ENCODE data around the gene FAM170B. TPM values are rescaled to one million over a fixed set of nuclear protein-coding genes. Genes with fewer than 3 reads are reported as not detected.

The FAM170B gene
- total RNA-seq, 6 donors from 2014 or later, result 0.24 TPM; not detected in 5

DNA sequence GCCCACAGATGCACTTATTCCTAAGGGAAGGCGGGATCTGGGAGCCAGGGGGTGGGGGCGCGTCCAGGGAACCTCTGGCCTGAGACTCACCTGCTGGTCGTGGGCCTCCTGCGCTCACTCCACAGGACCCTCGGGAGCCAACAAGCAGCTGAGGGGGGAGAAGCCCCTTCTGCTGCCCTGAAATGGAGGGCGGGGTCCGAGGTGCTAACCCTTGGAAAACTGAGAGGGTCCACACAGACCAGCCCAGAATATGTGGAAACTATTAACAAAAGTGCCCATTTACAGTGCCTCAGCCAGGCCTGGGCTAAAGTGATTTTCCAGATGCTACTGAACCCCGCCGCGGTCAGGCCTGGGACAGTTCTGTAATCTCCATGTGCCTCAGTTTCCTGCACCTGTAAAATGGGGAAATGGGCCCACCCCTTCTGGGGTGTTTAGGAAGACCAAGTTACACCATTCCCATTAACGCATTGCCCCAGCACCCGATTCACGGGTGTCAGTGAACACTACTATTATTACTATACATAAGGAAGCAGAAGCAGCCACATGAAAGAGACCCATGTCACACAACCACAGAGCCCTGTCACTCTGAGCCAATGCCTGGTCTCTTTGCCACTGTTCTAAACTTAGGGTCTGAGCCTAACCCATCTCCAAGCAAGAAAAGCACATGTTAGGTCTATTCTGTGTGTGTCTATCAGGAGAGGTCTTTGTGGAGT is 17.9 kb downstream of the FAM170B start:
- H3K27me3 ChIP-seq, result no peaks in the 10 kb centered on the region
- H3K36me3 ChIP-seq, result no peaks in the 10 kb centered on the region
- 80 to 88% methylated on average over 6 to 14 of the region's 14 CpGs for WGBS, 2 donors
- peak overlapping the region in 2 of 4 donors; percentile 24 to 51 for H3K27ac ChIP-seq
- DNase-seq (no peak), ATAC-seq (ENCODE audit: low FRiP score in 2 of 2) (no peak)
- H3K9me3 ChIP-seq, result no peaks in the 10 kb centered on the region
- TF ChIP-seq POLR2AphosphoS5 (IDR thresholded peaks at IDR 0.05) (no peak), POLR2A (IDR thresholded peaks at IDR 0.05) (no peak), EP300 (IDR thresholded peaks at IDR 0.05) (no peak)
- TF ChIP-seq, protein P1, sequence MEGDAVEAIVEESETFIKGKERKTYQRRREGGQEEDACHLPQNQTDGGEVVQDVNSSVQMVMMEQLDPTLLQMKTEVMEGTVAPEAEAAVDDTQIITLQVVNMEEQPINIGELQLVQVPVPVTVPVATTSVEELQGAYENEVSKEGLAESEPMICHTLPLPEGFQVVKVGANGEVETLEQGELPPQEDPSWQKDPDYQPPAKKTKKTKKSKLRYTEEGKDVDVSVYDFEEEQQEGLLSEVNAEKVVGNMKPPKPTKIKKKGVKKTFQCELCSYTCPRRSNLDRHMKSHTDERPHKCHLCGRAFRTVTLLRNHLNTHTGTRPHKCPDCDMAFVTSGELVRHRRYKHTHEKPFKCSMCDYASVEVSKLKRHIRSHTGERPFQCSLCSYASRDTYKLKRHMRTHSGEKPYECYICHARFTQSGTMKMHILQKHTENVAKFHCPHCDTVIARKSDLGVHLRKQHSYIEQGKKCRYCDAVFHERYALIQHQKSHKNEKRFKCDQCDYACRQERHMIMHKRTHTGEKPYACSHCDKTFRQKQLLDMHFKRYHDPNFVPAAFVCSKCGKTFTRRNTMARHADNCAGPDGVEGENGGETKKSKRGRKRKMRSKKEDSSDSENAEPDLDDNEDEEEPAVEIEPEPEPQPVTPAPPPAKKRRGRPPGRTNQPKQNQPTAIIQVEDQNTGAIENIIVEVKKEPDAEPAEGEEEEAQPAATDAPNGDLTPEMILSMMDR (IDR thresholded peaks at IDR 0.05), result no peak
- H3K4me1 ChIP-seq, result peaks cover 0 to 28% (median 9%) of the 10 kb centered on the region in 4 donors
- peak overlapping the region in 3 of 4 donors; percentile 59 to 65 (median 61) for H3K4me3 ChIP-seq

DNA sequence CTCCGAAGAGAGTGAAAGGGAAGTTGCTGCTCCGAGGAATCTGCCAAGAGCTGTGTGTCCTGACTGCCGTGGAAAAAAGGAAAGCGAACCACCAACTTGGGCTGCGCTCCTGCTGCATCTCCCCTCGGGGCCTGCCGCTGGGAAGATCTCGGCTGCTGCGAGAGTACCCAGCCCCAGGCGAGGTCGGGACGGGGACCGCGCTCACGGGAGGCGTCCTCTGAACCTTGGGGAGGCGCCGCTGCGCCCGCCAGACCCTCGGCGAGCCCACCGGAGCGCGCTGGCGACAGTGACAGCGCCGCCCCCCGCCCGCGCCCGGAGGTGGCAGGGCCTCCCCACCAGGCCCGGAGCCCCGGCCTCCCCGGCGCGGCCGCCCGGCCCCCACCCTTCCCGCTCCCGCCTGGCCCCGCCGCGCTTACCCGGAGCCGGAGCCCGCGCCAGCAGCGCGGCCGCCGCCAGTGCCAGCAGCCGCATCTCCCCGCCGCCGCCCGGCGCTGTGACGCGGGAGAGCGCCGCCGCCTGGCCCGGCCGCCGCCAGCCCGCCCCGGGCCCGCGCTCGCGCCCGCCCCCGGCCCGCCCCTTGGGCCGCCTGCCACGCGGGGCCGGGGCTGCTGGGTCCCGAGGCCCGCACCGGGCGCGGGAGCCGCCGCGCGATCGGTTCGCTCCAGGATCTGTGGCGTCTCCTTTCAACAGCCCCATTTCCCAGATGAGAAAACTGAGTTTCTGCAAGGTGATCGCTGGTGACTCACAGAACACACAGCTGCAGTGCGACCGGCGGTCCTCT is 18.6 kb downstream of the FAM170B start, which contains the start of gene VSTM4:
VSTM4 (minus strand) TSS at position 508 of the 781 bp plus-strand sequence; CDS start at position 471, 37 bp downstream.
- Histone ChIP-seq H3K27ac (peak within 1 kb of the TSS; percentile 55 to 86 (median 80)), H3K36me3 (no peaks in the 10 kb centered on the region), H3K4me1 (peaks cover 0 to 28% (median 12%) of the 10 kb centered on the region in 4 donors), H3K4me3 (peak within 1 kb of the TSS in 3 of 4 donors; percentile 59 to 65 (median 61)), H3K9me3 (no peaks in the 10 kb centered on the region), H3K27me3 (no peaks in the 10 kb centered on the region)
- peak in 1 of 2 donors; percentile 79 for ATAC-seq (ENCODE audit: low FRiP score in 2 of 2)
- TF ChIP-seq POLR2AphosphoS5 (IDR thresholded peaks at IDR 0.05) (peak in 1 of 2 donors; percentile 5), POLR2A (IDR thresholded peaks at IDR 0.05) (no peak), EP300 (IDR thresholded peaks at IDR 0.05) (no peak)
- TF ChIP-seq, protein P1 (IDR thresholded peaks at IDR 0.05), result no peak
- WGBS, 2 donors, result 0 to 13% methylated on average over 2 to 14 of the region's 95 CpGs
- DNase-seq, result peak in 1 of 2 donors; percentile 92

DNA sequence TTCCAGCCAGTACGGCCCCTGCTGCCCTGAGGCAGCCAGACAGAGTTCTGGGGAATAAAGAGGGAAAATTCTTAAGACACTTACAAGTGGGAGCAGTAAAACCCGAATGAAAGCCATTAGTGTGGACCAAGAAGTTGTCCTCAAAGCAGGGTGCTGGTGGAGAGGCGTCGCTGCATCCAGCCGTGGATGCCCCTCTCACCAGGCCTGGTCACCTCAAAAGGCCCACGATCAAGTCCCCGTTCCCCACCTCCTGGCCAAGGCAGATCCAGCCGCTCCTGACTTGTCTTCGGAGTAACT is 19.2 kb downstream of the FAM170B start:
- DNase-seq, result no peak
- peak in 1 of 2 donors; percentile 15 for ATAC-seq (ENCODE audit: low FRiP score in 2 of 2)
- TF ChIP-seq POLR2A (IDR thresholded peaks at IDR 0.05) (no peak), EP300 (IDR thresholded peaks at IDR 0.05) (no peak), POLR2AphosphoS5 (IDR thresholded peaks at IDR 0.05) (no peak)
- TF ChIP-seq, protein P1 (IDR thresholded peaks at IDR 0.05), result no peak
- Histone ChIP-seq H3K4me3 (peak overlapping the region in 3 of 4 donors; percentile 59 to 65 (median 61)), H3K9me3 (no peaks in the 10 kb centered on the region), H3K27ac (peak overlapping the region; percentile 55 to 86 (median 80)), H3K4me1 (peaks cover 0 to 28% (median 14%) of the 10 kb centered on the region in 4 donors), H3K36me3 (no peaks in the 10 kb centered on the region), H3K27me3 (no peaks in the 10 kb centered on the region)
- 46 to 51% methylated on average over 9 of the region's 9 CpGs for WGBS, 2 donors

DNA sequence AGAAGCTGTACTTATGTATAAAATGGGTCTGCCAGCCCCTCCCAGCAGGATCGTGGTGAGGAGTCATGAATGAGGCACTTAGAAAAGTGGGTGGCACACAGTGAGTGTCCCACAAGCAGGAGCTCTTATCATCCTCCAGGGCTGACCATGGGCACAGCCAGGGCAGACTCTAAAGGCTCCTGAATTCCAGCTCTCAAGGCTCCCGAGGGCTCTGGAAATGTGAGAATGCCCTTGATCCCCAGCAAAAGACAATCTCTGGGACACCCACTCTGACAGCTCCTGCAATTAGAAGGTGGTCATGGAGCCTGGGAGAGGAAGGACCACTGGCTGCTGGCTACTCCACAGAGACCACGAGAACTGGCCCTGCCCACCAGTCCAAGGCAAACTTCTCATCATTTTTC is 20.1 kb downstream of the FAM170B start:
- H3K27me3 ChIP-seq, result no peaks in the 10 kb centered on the region
- H3K9me3 ChIP-seq, result no peaks in the 10 kb centered on the region
- peak overlapping the region in 2 of 4 donors; percentile 53 to 86 for H3K27ac ChIP-seq
- WGBS, 2 donors, result 54 to 73% methylated on average over 3 of the region's 3 CpGs
- TF ChIP-seq POLR2AphosphoS5 (IDR thresholded peaks at IDR 0.05) (no peak), POLR2A (IDR thresholded peaks at IDR 0.05) (peak in 1 of 4 donors; percentile 45)
- TF ChIP-seq, protein P1 (IDR thresholded peaks at IDR 0.05), result no peak
- no peak for ATAC-seq (ENCODE audit: low FRiP score in 2 of 2)
- peaks cover 0 to 33% (median 17%) of the 10 kb centered on the region in 4 donors for H3K4me1 ChIP-seq
- H3K36me3 ChIP-seq, result no peaks in the 10 kb centered on the region
- peak overlapping the region in 3 of 4 donors; percentile 59 to 65 (median 61) for H3K4me3 ChIP-seq
- peak in 1 of 2 donors; percentile 49 for DNase-seq
